Nephron (organoid): ENCODE measurements around the gene CEP44.

Experiments used
- H3K27ac Mint-ChIP-seq, 3 experiments: 2 replicates each; pipeline ENCODE4 v1.8.0; 2020; ENCODE audit warnings: mixed read lengths in 3 of 3, mild to moderate bottlenecking in 2 of 3, moderate library complexity in 1 of 3
- H3K27me3 Mint-ChIP-seq: 2 replicates; pipeline ENCODE4 v1.8.0; 2021; ENCODE audit warnings: low read depth, mild to moderate bottlenecking, moderate library complexity, mixed read lengths
- H3K36me3 Mint-ChIP-seq: 2 replicates; pipeline ENCODE4 v1.8.0; 2020; ENCODE audit warnings: low read depth, mixed read lengths
- H3K4me1 Mint-ChIP-seq: 2 replicates; pipeline ENCODE4 v1.8.0; 2020; ENCODE audit warnings: mixed read lengths
- H3K4me3 Mint-ChIP-seq, 3 experiments: 2 replicates each; pipeline ENCODE4 v1.8.0; 2020; ENCODE audit warnings: mild to moderate bottlenecking in 3 of 3, mixed read lengths in 3 of 3, moderate library complexity in 2 of 3
- H3K9me3 Mint-ChIP-seq: 2 replicates; pipeline ENCODE4 v1.8.0; 2020; ENCODE audit warnings: mixed read lengths
- TF ChIP-seq, protein P1 (sequence below), 3 experiments: fragments of 200-600 bp; sonication (generic); IDR thresholded peaks; one replicate each; pipeline ENCODE4 v1.5.0; 2021; ENCODE audit warnings: antibody characterized with exemption in 3 of 3; ENCODE audit not compliant: unreplicated experiment in 3 of 3

Gene CEP44

DNA sequence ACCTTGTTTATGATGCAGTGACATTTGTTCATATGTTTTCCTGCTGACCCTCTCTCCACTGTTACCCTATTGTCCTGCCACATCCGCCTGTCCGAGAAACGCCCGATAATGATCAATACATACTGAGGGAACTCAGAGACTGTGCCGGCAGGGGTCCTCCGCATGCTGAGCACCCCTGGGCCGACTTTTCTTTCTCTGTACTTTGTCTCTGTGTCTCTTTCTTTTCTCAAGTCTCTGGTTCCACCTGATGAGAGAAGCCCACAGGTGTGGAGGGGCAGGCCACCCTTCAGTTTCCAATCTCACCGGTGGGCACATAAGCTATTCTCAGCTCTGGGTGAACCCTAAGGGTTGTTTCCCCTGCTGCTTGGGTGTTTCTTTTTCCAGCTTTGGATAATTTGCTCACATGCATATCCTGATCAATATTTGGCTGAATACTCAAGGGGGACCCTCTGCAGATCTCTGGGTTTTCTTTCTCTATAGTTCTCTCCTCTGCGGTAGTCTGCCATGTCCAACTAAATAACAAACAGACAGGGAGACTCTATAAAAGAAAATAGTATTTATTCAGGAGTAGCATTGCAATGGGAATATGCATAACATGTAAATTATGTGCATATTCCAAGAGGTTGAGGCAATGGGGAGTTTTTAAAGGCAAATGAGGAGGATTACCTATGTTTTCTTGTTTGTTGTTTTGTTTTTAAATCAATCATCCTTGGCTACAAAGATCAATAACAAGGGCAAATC, 97.2 kb downstream of the CEP44 start:
- Mint-ChIP-seq H3K27me3 (no peaks in the 10 kb centered on the region), H3K9me3 (no peaks in the 10 kb centered on the region)
- TF ChIP-seq, protein P1, sequence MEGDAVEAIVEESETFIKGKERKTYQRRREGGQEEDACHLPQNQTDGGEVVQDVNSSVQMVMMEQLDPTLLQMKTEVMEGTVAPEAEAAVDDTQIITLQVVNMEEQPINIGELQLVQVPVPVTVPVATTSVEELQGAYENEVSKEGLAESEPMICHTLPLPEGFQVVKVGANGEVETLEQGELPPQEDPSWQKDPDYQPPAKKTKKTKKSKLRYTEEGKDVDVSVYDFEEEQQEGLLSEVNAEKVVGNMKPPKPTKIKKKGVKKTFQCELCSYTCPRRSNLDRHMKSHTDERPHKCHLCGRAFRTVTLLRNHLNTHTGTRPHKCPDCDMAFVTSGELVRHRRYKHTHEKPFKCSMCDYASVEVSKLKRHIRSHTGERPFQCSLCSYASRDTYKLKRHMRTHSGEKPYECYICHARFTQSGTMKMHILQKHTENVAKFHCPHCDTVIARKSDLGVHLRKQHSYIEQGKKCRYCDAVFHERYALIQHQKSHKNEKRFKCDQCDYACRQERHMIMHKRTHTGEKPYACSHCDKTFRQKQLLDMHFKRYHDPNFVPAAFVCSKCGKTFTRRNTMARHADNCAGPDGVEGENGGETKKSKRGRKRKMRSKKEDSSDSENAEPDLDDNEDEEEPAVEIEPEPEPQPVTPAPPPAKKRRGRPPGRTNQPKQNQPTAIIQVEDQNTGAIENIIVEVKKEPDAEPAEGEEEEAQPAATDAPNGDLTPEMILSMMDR (IDR thresholded peaks at IDR 0.05; ENCODE audit: unreplicated experiment in 3 of 3), result no peak

DNA sequence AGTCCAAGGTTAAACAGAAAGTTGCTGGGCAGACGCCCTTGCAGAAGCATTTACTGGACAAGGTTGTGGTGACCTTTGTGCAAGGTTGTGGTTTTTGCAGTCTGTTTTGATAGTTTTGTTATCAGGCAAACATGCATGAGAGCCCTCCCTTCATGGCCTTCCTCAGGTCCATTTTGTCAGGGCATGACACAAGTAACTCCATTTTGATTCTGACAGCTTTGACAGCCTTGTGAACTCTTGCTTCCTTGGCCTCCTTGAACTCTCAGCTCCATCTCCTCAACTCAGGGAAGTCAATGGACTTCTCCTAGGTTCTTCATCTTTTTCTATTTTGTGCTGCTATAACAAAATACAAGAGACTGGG, 97.7 kb downstream of the CEP44 start:
- no peaks in the 10 kb centered on the region for H3K36me3 Mint-ChIP-seq
- no peak overlapping the region for H3K4me3 Mint-ChIP-seq
- H3K4me1 Mint-ChIP-seq, result no peaks in the 10 kb centered on the region
- no peaks in the 10 kb centered on the region for H3K27me3 Mint-ChIP-seq
- no peaks in the 10 kb centered on the region for H3K9me3 Mint-ChIP-seq
- no peak overlapping the region for H3K27ac Mint-ChIP-seq
- TF ChIP-seq, protein P1 (IDR thresholded peaks at IDR 0.05; ENCODE audit: unreplicated experiment in 3 of 3), result no peak

More for the DNA sequence above, 97.2 kb downstream of the CEP44 start:
- no peak overlapping the region for H3K4me3 Mint-ChIP-seq
- H3K36me3 Mint-ChIP-seq, result no peaks in the 10 kb centered on the region
- H3K4me1 Mint-ChIP-seq, result no peaks in the 10 kb centered on the region
- H3K27ac Mint-ChIP-seq, result no peak overlapping the region
